Mucosa of descending colon (tissue), 3 donors: ENCODE results near the gene OSBPL6. TPM values are rescaled to one million over a fixed set of nuclear protein-coding genes. Genes with fewer than 3 reads are reported as not detected.

ENCODE experiments used
- ATAC-seq: fragments of 200-7000 bp; cut with Tn5 transposase; one replicate; pipeline ENCODE4 v1.9.1; 2020; ENCODE audit warnings: mild to moderate bottlenecking, moderate library complexity
- DNase-seq, 3 donors: peaks; one replicate each; pipeline ENCODE4 v3.0.0-alpha.2; 2020
- H3K36me3 ChIP-seq: fragments of 200-600 bp; one replicate; pipeline ENCODE4 v1.8.0; 2021; ENCODE audit warnings: low read depth, mild to moderate bottlenecking
- H3K4me1 ChIP-seq: fragments of 200-600 bp; one replicate; pipeline ENCODE4 v1.8.0; 2021; ENCODE audit warnings: low read depth, mild to moderate bottlenecking
- H3K4me3 ChIP-seq: fragments of 200-600 bp; one replicate; pipeline ENCODE4 v1.8.0; 2021; ENCODE audit warnings: mild to moderate bottlenecking
- H3K9me3 ChIP-seq: fragments of 200-600 bp; one replicate; pipeline ENCODE4 v1.8.0; 2021; ENCODE audit warnings: mild to moderate bottlenecking
- intact Hi-C, 2 donors: fragments of 100-400 bp; cut with DNase I in 1 of 2; cut with micrococcal nuclease in 1 of 2; formaldehyde crosslinking; loops; one replicate each; pipeline versions ENCODE4 v1.11.0 to v1.11.1; 2022; cut with DNase I, micrococcal nuclease
- total RNA-seq, 3 donors: library from RNA; stranded (reverse); fragmentation: NEBNext Ultra II Directional in 2 of 3; extraction: Animal tissue kit (Norgen Biotek cat#: 25700) in 2 of 3; gene quantifications; one replicate each; pipeline versions ENCODE4 v1.2.1 to v1.2.4, GENCODE V29; 2021 to 2023
- TF ChIP-seq, protein P1 (sequence below): fragments of 200-600 bp; IDR thresholded peaks from one replicate; pipeline ENCODE4 v1.8.0; 2022; ENCODE audit warnings: antibody characterized with exemption, mild to moderate bottlenecking
- donor health status: DM: no; HTN: no; CAD: no; lungs with moderate emphysema.
- donor health status: DM: no; HTN: no; CAD: no.
- donor health status: DM: no; HTN: yes; CAD: no.

OSBPL6 gene
- total RNA-seq, 3 donors from 2014 or later = 1.3 to 2.7 (median 1.5) TPM

GRCh38 chr2:178263159-178263860 lies 69.0 kb downstream of the OSBPL6 start:
- Histone ChIP-seq H3K9me3 (no peaks in the 10 kb centered on the region), H3K4me1 (no peaks in the 10 kb centered on the region), H3K36me3 (no peaks in the 10 kb centered on the region), H3K4me3 (no peak overlapping the region)
- intact Hi-C loops = no loop called here
- DNase-seq (no peak), ATAC-seq (no peak)
- TF ChIP-seq, protein P1, sequence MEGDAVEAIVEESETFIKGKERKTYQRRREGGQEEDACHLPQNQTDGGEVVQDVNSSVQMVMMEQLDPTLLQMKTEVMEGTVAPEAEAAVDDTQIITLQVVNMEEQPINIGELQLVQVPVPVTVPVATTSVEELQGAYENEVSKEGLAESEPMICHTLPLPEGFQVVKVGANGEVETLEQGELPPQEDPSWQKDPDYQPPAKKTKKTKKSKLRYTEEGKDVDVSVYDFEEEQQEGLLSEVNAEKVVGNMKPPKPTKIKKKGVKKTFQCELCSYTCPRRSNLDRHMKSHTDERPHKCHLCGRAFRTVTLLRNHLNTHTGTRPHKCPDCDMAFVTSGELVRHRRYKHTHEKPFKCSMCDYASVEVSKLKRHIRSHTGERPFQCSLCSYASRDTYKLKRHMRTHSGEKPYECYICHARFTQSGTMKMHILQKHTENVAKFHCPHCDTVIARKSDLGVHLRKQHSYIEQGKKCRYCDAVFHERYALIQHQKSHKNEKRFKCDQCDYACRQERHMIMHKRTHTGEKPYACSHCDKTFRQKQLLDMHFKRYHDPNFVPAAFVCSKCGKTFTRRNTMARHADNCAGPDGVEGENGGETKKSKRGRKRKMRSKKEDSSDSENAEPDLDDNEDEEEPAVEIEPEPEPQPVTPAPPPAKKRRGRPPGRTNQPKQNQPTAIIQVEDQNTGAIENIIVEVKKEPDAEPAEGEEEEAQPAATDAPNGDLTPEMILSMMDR = no peak

- intact Hi-C loops = no loop called here
These were observed 69.9 kb downstream of the OSBPL6 start for GRCh38 chr2:178264211-178264610.

DNA sequence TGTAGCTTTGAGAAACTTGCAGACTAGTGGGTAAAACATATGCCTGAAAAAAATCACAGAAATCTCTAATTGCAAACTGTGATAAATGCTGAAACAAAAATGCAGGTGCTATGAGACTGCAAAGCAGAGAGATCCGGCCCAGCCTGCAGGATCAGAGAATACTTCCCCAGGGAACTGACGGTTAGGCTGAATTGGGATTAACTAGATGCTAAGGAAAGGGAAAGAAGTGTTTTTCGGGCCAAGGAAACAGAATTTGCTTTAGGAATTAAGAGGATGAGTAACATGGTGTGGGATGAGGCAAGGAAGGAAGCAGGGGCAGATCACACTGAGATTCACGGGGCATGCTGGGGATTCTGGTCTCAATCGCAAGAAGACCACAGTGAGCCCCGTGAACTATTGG lies 71.5 kb downstream of the OSBPL6 start:
- no peak for ATAC-seq
- no peaks in the 10 kb centered on the region for H3K9me3 ChIP-seq
- no peaks in the 10 kb centered on the region for H3K4me1 ChIP-seq
- no peak overlapping the region for H3K4me3 ChIP-seq
- no peak for DNase-seq
- H3K36me3 ChIP-seq = no peaks in the 10 kb centered on the region
- intact Hi-C loops = no loop called here
- TF ChIP-seq, protein P1 = no peak

More at GRCh38 chr2:178264211-178264610, 69.9 kb downstream of the OSBPL6 start:
- no peak overlapping the region for H3K4me3 ChIP-seq
- no peaks in the 10 kb centered on the region for H3K36me3 ChIP-seq
- DNase-seq = no peak
- H3K9me3 ChIP-seq = no peaks in the 10 kb centered on the region
- no peak for ATAC-seq
- no peaks in the 10 kb centered on the region for H3K4me1 ChIP-seq
- TF ChIP-seq, protein P1 = no peak

DNA sequence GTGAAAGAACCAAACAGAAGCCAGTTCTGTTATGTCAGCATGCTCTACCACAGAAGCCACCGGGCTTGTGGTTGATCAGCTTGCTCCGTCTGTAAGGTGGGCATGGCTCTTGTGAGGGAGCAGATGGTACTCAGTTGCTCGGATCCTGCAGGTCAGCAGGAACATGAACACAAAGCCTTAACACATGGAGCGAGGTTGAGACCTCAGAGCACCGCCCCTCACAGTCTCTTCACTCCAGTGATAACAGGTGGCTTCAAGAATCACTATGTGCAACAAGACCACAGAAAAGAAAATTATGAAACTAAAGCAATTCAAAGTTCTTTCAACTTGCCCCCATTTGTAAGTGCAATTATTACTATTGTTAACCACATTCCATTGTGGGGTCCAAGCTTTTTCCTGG lies 72.1 kb downstream of the OSBPL6 start:
- no peak for DNase-seq
- intact Hi-C loops = no loop called here
- H3K4me1 ChIP-seq = no peaks in the 10 kb centered on the region
- ATAC-seq = no peak
- TF ChIP-seq, protein P1 = no peak
- H3K9me3 ChIP-seq = no peaks in the 10 kb centered on the region
- no peak overlapping the region for H3K4me3 ChIP-seq
- no peaks in the 10 kb centered on the region for H3K36me3 ChIP-seq

DNA sequence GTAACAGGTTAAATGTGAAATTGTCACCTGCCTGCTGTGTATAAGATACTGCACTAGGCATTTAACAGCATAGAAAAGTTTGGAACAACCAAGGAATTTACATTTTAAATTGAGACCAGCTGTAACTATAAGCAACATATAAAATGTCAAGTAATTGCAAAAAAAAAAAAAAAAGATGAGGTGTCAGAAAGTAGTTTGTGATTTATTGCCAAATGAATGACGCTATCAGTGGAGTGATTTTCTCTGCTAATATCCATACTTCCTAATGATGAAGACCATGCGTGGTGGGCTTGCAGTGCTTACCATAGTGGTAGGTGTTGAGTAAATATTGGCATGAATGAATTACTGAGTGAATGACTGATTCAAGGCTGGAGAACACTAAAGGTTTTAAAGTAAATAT lies 73.3 kb downstream of the OSBPL6 start:
- TF ChIP-seq, protein P1 = no peak
- no peaks in the 10 kb centered on the region for H3K9me3 ChIP-seq
- H3K4me3 ChIP-seq = no peak overlapping the region
- ATAC-seq = no peak
- H3K4me1 ChIP-seq = no peaks in the 10 kb centered on the region
- intact Hi-C loops = no loop called here
- H3K36me3 ChIP-seq = no peaks in the 10 kb centered on the region
- no peak for DNase-seq

GRCh38 chr2:178268435-178268834 lies 74.1 kb downstream of the OSBPL6 start:
- ATAC-seq = no peak
- TF ChIP-seq, protein P1 = no peak
- no peaks in the 10 kb centered on the region for H3K4me1 ChIP-seq
- no peak for DNase-seq
- H3K4me3 ChIP-seq = no peak overlapping the region
- intact Hi-C loops = no loop called here
- H3K9me3 ChIP-seq = no peaks in the 10 kb centered on the region
- no peaks in the 10 kb centered on the region for H3K36me3 ChIP-seq
